Fibroblast of lung (primary cell): ENCODE data around the gene ZNF740. TPM values are rescaled to one million over a fixed set of nuclear protein-coding genes. Genes with fewer than 3 reads are reported as not detected.

ENCODE experiments used
- DNase-seq, 2 donors: peaks; one replicate each; pipeline versions ENCODE4 v3.0.0 to v3.0.0-alpha.2; 2010; ENCODE audit warnings: low read depth in 2 of 2
- H2AFZ ChIP-seq: 2 replicates; pipeline ENCODE4 v1.5.1; 2012; ENCODE audit warnings: low read length, control low read depth, inconsistent platforms
- H3K27ac ChIP-seq: 2 replicates; pipeline ENCODE4 v1.5.1; 2011; ENCODE audit warnings: low read length, control low read depth; ENCODE audit not compliant: insufficient read depth
- H3K27me3 ChIP-seq: 2 replicates; pipeline ENCODE4 v1.5.1; 2011; ENCODE audit warnings: mild to moderate bottlenecking, low read length; ENCODE audit not compliant: control insufficient read depth, insufficient read depth
- H3K36me3 ChIP-seq: 2 replicates; pipeline ENCODE4 v1.5.1; 2011; ENCODE audit warnings: low read length; ENCODE audit not compliant: control insufficient read depth, insufficient read depth
- H3K4me1 ChIP-seq: 2 replicates; pipeline ENCODE4 v1.5.1; 2011; ENCODE audit warnings: low read length; ENCODE audit not compliant: control insufficient read depth, insufficient read depth; ENCODE audit errors: extremely low read depth
- H3K4me2 ChIP-seq: 2 replicates; pipeline ENCODE4 v1.5.1; 2011; ENCODE audit warnings: low read length, control low read depth; ENCODE audit not compliant: insufficient read depth; ENCODE audit errors: extremely low read depth
- H3K4me3 ChIP-seq, 4 experiments: fragments of 200-600 bp in 1 of 4; sonication (generic) in 1 of 4; replicated peaks in 1 of 4; 2 replicates each; pipeline ENCODE4 v1.5.1; 2011 to 2016; ENCODE audit warnings: low read length in 4 of 4, low read depth in 3 of 4, mild to moderate bottlenecking in 3 of 4, control low read depth in 2 of 4, inconsistent platforms in 1 of 4, mixed read lengths in 1 of 4; ENCODE audit not compliant: insufficient read depth in 1 of 4; ENCODE audit errors: control extremely low read depth in 1 of 4
- H3K79me2 ChIP-seq: 2 replicates; pipeline ENCODE4 v1.5.1; 2012; ENCODE audit warnings: mild to moderate bottlenecking, low read length, inconsistent platforms; ENCODE audit not compliant: control insufficient read depth, insufficient read depth
- H3K9ac ChIP-seq: 2 replicates; pipeline ENCODE4 v1.5.1; 2011; ENCODE audit warnings: mild to moderate bottlenecking, low read length, control low read depth; ENCODE audit not compliant: insufficient read depth
- H3K9me3 ChIP-seq: 2 replicates; pipeline ENCODE4 v1.5.1; 2012; ENCODE audit warnings: low read depth, low read length; ENCODE audit not compliant: control insufficient read depth, insufficient read depth
- H4K20me1 ChIP-seq: 2 replicates; pipeline ENCODE4 v1.5.1; 2011; ENCODE audit warnings: low read length; ENCODE audit not compliant: control insufficient read depth, insufficient read depth; ENCODE audit errors: extremely low read depth
- CTCF ChIP-seq, 2 donors: IDR thresholded peaks in 1 of 2; conservative IDR thresholded peaks in 1 of 2; 1 replicate in 1 of 2; 2 replicates in 1 of 2; pipeline ENCODE4 v1.5.1; 2011 to 2012; ENCODE audit warnings: low read length in 2 of 2, control low read depth in 1 of 2, inconsistent platforms in 1 of 2, low read depth in 1 of 2, mild to moderate bottlenecking in 1 of 2
- EZH2 ChIP-seq: IDR thresholded peaks from 2 replicates; pipeline ENCODE4 v1.5.1; 2012; ENCODE audit warnings: low read length, control low read depth, mild to moderate bottlenecking; ENCODE audit errors: missing control alignments
- polyA plus RNA-seq, 2 donors: library from polyadenylated mRNA; depleted of rRNA in 1 of 2; stranded (reverse) in 1 of 2; unstranded in 1 of 2; fragments of >200 nt; gene quantifications; 2 replicates each; pipeline ENCODE4 v1.2.1, GENCODE V29; 2011 to 2012; ENCODE audit warnings: missing spikeins in 1 of 2
- total RNA-seq: library from RNA; depleted of rRNA; stranded (reverse); fragments of >200 nt; gene quantifications from 2 replicates; pipeline ENCODE4 v1.2.1, GENCODE V29; 2014

Gene ZNF740
- total and polyA plus RNA-seq, 2 donors (not counting 1 experiment from before 2014, with no cell fraction given): 10.6 to 16.8 TPM

GRCh38 chr12:53171725-53172329 is 8.7 kb upstream of the ZNF740 start:
- TF ChIP-seq EZH2 (no peak), CTCF (conservative IDR thresholded peaks at IDR 0.05 in 1 of 2, IDR thresholded peaks at IDR 0.05 in 1 of 2; ENCODE audit: low read depth in 1 of 2, low read length in 2 of 2) (no peak)
- H3K4me1 ChIP-seq: peaks cover 16% of the 10 kb centered on the region
- no peak overlapping the region for H3K4me3 ChIP-seq
- H3K9me3 ChIP-seq: no peaks in the 10 kb centered on the region
- H2AFZ ChIP-seq: peak overlapping the region; percentile 26
- no peak overlapping the region for H3K9ac ChIP-seq
- no peak overlapping the region for H3K27ac ChIP-seq
- H4K20me1 ChIP-seq: no peaks in the 10 kb centered on the region
- peak in 1 of 2 donors; percentile 11 for DNase-seq
- peaks cover 4% of the 10 kb centered on the region for H3K36me3 ChIP-seq
- H3K79me2 ChIP-seq: no peaks in the 10 kb centered on the region
- no peak overlapping the region for H3K4me2 ChIP-seq
- no peaks in the 10 kb centered on the region for H3K27me3 ChIP-seq

GRCh38 chr12:53172352-53172751 is 8.2 kb upstream of the ZNF740 start:
- no peak overlapping the region for H3K9ac ChIP-seq

More at GRCh38 chr12:53172352-53172751, 8.2 kb upstream of the ZNF740 start:
- H4K20me1 ChIP-seq: no peaks in the 10 kb centered on the region
- no peak overlapping the region for H2AFZ ChIP-seq
- H3K4me1 ChIP-seq: peaks cover 16% of the 10 kb centered on the region
- no peaks in the 10 kb centered on the region for H3K79me2 ChIP-seq
- TF ChIP-seq CTCF (conservative IDR thresholded peaks at IDR 0.05 in 1 of 2, IDR thresholded peaks at IDR 0.05 in 1 of 2; ENCODE audit: low read depth in 1 of 2, low read length in 2 of 2): no peak
- TF ChIP-seq EZH2: no peak
- DNase-seq: peak; percentile 46 to 75
- H3K4me2 ChIP-seq: no peak overlapping the region
- H3K27me3 ChIP-seq: no peaks in the 10 kb centered on the region
- no peak overlapping the region for H3K27ac ChIP-seq
- no peaks in the 10 kb centered on the region for H3K9me3 ChIP-seq
- H3K4me3 ChIP-seq: no peak overlapping the region
- peaks cover 4% of the 10 kb centered on the region for H3K36me3 ChIP-seq
